ENCODE data around the gene SH2D1A.

SH2D1A gene

DNA sequence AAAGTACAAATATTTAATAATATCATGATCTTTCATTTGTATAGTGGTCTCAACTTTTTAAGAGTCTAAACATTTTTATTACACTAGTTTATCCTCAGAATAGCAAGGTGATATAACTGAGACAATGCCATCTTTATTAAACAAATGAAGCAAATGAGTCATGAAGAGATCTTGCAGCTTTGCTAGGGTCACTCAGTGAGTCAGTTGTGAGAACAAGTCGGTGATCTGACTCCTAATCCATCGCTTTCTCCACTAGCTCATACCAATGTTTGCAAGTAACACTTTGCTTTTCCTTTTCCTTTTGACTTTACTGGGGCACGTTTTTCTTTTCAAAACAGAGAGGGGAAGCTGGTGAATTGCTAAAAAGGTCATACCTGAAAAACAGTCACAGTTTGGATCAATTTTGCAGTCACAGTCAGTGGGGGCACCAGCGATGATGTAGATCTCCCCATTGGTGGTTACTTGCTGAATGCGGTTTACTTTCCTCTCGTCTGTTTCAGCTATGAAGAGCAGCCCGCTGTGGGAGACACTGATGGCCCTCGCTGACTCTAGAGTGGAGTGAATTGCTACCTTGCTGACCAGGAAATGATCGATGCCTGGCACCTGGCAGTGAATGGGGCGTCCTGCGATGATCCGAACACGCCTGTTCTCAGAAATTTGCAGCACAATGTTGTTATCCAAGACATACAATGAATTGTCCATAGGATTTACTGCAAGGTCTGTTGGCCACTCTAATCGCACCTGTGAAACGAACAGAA, 75.7 kb downstream of the SH2D1A start:
- no peak for DNase-seq (ENCODE audit: low read depth in 2 of 2)
